Erythroblast (primary cell): Measurements from ENCODE around the gene TBC1D8.

ENCODE experiments used
- GATA1 ChIP-seq: IDR thresholded peaks from 2 replicates; pipeline ENCODE4 v1.6.1; 2011; ENCODE audit warnings: low read depth, mild to moderate bottlenecking, control low read depth, low read length, moderate library complexity
- POLR2A ChIP-seq: IDR thresholded peaks from 2 replicates; pipeline ENCODE4 v1.6.1; 2011; ENCODE audit warnings: mild to moderate bottlenecking, low read length

GRCh38 chr2:101089942-101090799 is 61.0 kb downstream of the TBC1D8 start:
- TF ChIP-seq POLR2A: no peak
- no peak for TF ChIP-seq GATA1
